GM19025 (cell line): ENCODE data around the gene THAP12.

ENCODE experiments used
- ATAC-seq: cut with Tn5 transposase; IDR thresholded peaks from one replicate; pipeline ENCODE4 v1.9.1; 2021; ENCODE audit warnings: mild to moderate bottlenecking, low read depth, moderate library complexity; ENCODE audit not compliant: unreplicated experiment

The THAP12 gene

DNA sequence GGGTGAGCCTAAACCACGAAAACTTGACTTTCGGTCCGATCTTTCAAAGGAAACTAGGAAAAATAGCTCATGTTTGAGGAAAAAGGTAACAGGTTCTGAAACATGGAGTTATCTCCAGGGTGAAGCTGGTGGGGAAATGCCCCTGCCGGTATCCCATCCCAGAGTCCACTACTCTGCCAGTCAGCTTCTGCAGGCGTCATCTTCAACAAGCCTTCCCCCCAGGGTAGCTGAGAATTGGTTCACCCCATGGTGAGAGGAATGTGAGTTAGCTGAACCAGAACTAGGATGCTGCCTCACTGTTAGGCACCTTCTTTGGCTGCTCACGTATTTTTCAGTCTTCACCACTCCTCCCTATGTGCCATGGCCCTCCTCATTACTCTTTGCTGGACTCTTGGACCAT is 1.3 kb upstream of the THAP12 start:
- no peak for ATAC-seq

DNA sequence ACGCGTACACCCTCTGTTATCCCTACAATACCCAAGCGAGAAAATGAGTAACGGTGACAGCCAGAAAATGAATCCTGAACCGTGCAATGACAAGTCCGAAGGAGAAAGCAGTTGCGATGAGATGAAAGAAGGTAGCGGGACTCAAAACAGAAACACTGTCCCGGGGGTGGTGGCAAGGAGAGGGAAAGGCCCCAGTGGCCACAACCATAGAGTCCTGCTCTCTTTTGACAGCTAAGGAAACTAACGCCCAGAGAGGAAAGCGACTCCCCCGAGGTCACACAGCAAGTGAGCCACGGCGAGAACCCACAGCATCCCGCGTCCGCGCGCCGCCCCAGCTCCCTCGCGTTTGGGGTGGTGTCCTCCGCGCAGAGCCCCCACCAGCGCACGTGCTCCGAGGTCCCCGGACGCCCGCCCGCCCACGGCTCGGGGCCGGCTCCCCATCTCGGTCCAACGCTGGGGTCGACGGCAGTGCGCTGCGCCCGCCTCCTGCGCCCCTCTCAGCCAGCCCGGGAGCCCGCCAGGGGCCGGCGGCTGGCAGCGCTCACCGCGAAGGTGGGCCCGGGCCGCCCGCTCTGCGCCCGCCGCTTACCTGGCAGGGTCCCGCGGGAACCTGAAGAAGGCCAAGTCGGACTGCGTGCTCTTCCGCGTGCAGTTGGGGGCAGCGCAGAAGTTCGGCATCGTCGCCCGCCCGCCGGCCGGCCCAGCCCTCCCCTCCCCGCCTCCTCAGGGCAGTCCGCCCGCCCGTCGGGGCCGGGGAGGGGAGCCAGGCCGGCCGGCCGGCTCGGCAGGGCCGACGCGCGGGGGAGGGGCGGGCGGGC is 564 bp downstream of the THAP12 start:
- no peak for ATAC-seq

DNA sequence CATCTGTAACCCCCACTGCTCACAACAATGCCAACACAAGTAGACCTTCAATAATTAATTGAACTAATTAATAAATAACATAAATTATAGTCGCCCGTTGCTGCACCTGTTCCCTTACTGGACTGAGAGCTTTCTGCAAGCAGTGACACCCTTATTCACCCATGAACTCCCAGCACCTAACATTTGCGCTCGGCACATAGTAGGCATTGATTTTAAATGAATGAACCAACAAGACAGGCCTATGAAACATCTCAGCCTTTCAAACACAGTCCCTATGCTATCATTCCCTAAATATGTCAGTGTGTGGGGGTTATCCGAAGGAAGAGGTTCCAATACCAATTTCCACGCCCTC is 1.1 kb downstream of the THAP12 start:
- ATAC-seq = no peak

DNA sequence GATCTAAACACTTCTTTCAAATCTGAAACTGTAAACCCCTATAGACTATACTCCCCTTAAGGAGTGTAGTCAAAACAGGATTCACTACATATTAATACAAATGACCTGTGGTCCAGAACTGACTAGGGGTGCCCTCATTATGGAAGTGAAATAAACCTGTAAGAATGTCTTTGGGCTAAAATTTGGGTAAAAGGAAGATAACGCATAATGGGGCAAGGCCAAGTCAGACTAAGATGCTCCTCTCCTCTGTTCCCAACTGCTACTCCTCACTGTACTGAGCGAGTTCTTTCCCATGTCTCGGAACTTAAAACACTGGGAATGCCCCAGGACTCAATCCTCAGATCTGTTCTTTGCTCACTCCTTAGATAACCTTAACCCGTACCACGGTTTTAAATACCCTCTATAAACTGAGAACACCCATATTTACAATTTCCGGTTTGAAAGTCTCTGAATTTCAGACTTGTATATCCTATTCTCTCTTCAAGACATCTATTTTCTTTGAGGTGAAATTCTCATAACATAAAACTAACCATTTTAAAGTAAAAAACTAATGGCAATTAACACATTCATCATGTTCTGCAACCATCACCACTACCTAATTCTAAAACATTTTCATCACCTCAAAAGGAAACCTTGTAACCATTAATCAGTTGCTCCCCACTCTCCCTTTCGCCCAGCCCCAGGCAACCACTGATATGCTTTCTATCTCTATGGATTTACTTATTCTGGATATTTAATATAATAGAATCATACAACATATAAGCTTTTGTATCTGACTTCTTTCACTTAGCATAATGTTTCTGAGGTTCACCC is 4.0 kb downstream of the THAP12 start:
- ATAC-seq = no peak

DNA sequence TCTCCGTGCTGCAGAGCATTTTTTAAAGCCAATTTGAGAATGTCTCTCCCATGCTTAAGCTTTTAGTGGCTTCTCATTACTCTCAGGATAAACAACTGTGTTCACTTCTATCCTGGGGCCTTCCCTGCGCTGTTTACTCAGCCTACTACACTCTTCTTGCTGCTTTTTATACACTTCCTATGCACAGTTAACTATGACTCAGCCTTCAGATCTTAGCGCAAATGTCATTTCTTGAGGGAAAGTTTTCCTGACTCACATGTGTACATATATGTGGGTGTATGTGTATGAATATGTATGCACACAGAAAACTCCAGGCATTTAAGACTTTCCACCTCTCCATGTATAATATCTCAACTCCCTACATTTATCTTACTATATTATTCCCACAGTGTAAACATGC is 9.8 kb downstream of the THAP12 start:
- ATAC-seq = no peak

DNA sequence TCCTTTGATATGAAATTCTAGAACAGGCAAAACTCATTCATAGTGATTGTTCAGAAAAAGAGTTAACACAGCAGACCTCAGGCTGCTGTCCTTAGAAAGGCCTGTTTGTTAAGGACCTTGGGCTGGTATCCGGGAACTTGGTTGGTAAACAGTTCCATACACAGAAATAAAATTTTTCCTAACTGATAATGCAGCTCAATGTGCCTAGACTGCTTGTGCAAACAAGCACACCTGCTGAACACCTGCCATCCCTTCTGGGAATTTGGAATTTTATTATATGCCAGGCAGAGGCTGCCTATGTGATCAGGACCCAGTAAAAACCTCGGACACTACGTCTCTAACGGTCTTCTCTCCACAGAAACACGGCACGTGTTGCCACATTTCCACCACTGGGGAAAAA is 11.5 kb downstream of the THAP12 start:
- ATAC-seq = no peak

DNA sequence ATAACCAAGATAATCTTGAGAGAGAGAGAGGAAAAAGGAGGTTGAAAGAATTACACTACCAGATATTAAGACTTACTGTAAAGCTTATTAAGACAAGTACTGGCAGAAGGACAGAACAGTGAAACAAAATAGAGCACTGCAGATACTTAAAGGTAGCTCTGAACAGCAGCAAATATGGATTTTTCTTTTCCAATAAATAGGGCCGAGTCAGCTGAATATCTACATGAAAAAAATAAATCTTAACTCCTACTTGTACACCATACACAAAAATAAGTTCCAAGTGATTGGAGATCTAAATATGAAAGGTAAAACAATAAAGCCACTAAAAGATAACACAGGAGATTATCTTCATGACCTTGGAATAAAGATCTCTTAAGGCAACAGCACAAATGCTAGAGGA is 12.4 kb downstream of the THAP12 start:
- no peak for ATAC-seq

DNA sequence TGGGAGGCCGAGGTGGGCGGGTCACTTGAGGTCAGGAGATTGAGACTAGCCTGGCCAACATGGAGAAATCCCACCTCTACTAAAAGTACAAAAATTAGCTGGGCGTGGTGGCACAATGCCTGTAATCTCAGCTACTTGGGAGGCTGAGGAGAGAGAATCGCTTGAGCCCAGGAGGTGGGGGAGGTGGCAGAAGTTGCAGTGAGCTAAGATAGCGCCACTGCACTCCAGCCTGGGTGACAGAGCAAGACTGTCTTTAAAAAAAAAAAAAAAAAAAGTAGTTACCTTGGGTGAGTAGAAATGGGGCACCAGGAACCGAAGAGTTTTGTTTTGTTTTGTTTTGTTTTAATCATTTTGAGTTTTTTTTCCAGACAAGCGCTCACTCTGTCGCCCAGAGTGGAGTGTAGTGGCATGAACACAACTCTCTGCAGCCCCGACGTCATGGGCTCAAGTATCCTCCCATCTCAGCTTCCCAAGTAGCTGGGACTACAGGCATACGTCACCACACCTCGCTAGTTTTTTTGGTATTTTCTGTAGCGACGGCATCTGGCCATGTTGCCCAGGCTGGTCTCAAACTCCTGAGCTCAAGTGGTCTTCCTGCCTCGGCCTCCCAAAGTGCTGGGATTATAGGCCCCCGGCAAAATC is 15.8 kb downstream of the THAP12 start:
- no peak for ATAC-seq

DNA sequence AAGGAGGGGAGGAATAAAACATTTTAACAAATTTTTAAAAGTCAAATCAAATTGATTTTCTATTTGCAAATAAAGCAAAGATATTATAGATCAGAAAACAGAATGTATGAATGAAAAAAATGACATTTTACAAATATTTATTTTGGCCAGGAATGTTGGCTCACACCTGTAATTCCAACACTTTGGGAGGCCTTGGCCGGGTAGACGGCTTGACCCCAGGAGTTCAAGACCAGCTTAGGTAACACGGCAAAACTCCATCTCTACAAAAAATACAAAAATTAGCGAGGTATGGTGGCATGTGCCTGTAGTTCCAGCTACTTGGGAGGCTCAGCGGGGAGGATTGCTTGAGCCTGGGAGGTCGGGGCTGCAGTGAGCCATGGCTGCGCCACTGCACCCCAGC is 18.2 kb downstream of the THAP12 start:
- ATAC-seq = no peak

DNA sequence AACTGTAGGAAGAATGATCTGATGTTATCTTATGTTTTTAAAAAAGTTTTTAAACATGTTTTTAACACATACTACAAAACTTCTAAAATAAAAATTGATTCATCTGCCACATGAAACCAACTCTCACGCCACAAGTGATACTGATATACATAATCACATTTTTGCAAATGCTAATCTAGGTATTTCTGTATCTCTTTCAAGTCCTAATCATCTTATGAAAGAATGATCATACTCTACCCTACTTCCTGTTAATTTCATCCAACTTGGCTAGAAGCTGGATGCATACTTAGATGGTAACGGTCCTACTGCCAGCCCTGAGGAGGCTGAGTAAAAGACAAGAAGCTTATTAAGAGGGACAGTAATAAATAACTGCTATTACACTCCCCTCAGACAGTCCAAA is 19.2 kb downstream of the THAP12 start:
- no peak for ATAC-seq

DNA sequence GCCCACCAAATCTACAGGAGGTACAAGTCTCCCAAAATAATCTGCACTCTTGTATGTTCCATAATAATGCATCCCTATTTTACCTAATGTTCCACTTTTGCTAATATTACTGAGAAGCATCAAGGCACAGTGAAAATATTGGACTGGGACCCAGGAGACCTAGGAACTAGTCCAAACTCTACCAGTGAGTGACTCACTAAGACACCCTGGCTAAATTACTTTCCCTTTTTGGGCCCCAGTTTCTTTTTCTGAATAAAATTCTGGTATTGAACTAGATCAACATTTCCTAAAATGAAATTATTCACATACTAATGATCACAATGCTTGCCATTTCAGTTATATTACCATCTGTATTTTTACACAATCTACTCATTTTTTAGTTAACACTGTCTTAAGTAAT is 19.6 kb downstream of the THAP12 start:
- no peak for ATAC-seq

DNA sequence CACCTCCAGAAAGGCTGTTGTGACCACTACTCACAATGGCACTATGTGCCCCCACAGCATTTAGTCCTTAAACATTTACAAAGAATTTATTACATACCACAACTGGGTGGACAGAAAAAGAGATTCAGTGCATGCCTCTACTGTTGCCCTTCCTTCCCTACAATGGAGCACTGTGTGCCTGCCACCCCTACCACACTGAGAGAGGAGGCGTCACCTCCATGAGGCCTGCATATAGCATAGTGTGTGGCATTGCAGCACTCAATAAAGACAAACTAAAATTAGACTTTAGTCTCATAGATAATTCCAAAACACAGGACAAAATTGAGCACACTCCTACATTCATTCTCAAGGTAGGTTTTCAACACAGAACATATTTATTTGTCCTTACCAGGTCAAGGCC is 25.8 kb downstream of the THAP12 start:
- no peak for ATAC-seq

DNA sequence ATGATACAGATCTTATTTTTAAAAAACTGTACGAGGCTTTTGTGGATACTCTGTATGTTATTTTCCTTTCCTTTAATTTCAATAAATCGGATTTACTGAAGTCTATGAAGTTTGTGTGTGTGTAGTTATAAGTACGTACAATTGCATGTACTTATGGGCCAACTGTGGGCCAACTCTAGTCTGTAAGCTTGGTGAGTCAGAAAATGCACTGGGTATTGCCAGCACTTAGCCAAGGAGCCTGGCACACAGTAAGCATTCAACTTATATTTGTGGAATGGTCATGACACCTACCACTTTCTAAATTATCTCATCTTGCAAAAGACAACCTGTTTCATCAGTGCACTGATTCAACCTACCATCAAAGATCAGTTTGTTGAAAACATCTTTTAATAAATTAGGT is 32.6 kb downstream of the THAP12 start:
- no peak for ATAC-seq

DNA sequence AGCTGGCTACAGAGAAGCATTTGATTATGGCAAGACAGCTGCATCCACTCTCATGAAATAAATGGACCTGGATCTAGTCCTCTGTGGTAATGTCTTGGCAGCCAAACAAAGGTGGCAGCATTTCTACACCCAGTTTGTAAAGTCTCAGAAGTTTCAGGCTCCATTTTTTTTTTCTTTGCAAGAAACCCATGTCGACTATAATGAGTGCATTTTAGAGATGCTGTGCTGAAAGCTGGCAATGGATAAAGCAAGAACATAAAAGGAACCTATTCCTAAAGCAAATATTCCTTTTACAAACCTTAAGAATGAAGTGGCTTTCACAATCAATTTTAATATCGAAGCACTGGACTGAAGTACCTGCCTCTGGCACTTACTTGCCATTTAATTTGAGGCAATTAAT is 33.5 kb downstream of the THAP12 start:
- no peak for ATAC-seq

DNA sequence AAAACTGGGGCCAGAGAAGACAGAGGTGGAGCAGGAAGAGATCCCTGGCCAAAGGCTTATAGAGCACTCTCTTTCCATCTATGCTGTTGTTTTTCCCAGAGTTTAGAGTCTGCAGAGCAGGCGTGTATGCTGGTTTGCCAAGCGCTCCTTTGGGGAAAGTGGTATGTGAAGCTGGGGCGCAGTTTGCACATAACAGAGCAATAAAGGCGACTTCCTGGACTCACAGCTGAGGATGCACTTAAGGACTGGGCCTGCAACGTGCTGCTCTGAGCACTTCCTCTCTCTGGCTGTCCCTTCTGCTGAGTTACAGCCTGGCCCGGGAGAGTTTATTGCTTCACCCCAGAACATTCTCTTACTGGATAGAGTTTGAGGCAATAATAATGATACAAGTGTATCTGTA is 41.7 kb downstream of the THAP12 start:
- ATAC-seq = no peak

DNA sequence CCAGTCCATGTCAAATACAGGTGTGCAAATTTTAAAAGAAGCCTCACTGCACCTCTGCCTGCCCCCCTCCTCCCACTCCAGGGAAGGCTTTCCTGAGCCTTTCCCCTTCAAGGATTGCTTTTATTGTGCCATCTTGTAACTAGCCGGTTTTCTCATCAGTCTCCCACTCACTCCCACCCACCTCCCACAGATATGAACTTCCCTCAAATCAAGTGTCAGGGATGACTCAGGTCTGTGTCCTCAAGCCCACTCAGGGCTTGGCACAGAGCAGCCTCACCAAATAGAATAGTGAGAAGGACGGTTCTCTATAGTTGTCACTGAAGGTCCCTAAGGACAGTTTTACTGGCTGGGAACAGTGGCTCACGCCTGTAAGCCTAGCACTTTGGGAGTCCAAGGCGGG is 43.0 kb downstream of the THAP12 start:
- ATAC-seq = no peak

DNA sequence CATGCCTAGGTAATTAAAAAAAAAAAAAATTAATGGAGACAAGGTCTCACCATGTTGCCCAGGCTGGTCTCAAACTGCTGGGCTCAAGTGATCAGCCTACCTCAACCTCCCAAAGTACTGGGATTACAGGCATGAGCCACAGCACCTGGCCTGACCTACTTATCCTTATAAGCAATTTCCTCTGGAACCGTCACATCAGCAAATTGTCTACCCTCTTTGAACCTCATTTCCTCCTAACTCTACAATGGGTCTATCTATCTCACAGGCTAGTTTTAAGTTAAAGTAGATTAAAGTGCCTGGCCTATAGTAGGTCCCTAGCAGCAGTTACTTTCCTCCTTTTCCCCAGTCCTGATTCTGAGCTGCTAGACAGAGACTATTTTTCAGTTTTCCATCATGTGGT is 43.5 kb downstream of the THAP12 start:
- no peak for ATAC-seq

DNA sequence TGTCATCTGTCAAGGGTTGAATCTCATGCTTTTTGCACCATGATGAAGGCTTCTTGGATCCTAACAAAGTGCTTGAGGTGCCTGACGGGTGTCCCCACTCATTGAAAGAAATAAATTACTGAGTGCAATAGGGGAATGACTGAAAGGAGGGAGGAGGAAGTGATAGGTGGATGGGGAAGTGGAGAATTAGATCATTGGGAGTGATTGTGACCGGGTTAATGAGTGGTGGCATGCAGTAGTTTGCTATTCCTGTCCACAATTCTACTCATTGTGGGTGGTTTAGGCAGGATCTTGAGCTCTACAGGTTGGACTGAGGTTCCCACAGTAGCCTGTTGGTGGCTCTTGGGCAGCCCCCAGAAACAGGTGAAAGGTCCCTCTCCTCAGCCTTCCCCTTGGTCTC is 44.3 kb downstream of the THAP12 start:
- ATAC-seq = no peak

DNA sequence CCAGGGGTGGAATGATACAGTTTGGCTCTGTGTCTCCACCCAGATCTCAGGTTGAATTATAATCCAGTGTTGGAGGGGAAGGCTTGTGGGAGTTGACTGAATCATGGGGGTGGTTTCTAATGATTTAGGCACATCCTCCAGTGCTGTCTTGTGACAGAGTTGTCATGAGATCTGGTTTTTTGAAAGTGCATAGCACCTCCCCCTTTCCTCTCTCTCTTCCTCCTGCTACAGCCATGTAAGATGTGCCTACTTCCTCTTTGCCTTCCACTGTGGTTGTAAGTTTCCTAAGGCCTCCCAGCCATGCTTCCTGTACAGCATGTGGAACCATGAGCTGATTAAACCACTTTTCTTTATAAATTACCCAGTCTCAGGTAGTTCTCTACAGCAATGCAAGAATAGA is 45.1 kb downstream of the THAP12 start:
- ATAC-seq = no peak

DNA sequence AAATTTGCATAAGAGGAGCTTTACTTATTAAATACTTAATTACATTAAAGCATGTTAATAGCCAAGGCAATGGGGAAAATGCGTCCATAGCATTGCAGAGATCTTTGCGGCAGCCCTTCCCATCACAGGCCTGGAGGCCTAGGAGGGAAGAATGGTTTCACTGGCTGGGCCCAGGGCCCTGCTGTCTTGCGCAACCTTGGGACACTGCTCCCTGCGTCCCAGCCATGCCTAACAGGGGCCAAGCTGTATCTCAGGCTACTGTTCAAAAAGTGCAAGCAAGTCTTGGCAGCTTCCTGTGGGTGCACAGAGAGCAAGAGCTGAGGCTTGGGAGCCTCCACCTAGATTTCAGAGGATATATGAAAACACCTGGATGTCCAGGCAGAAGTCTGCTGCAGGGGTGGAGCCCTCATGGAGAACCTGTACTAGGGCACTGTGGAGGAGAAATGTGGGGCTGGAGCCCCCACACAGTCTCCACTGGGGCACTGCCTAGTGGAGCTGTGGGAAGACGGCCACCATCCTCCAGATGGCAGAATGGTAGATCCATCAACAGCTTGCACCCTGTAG is 46.0 kb downstream of the THAP12 start:
- ATAC-seq = no peak

DNA sequence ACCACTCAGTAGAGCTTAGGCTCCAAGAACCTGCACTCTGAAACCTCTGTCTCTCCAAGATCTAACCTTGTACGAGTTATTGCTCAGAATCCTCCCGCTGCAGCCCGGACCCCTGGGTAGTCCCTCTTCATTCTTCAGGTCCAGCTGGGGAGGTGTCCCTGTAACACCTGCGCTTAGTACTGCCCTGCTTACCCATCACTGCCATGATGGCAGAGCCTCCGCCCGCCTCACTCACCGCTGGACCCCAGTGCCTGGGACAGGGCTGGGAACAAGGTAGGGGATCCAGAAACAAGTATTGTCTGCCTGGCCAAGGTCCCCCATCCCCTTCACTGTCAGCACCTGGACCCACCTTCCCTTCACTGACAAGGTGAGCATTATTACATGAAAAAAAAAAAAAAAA is 50.3 kb downstream of the THAP12 start:
- ATAC-seq = no peak
